ENCODE measurements around the gene NUDT14. TPM values are rescaled to one million over a fixed set of nuclear protein-coding genes. Genes with fewer than 3 reads are reported as not detected.

The NUDT14 gene
- total RNA-seq, result 28.3 TPM
- long read RNA-seq, transcript NUDT14-202 (5 exons, 845 nt), result major isoform, 8 of 10 reads
- long read RNA-seq, partial matches to known transcripts, result 0 of 10 reads
- long read RNA-seq, other reads (novel, unspliced or antisense), result 2 of 10 reads

- DNase-seq (ENCODE audit: low spot score), result no peak
Observed at GRCh38 chr14:105180592-105181548, at the start of gene NUDT14. Gene NUDT14 (minus strand): TSS chr14:105181312. CDS start chr14:105181209, 103 bp downstream.

- no peak for DNase-seq (ENCODE audit: low spot score)
Observed at GRCh38 chr14:105229099-105229655, 48.1 kb upstream of the NUDT14 start.

- DNase-seq (ENCODE audit: low spot score), result no peak
Observed at GRCh38 chr14:105228562-105228961, 47.5 kb upstream of the NUDT14 start.

- no peak for DNase-seq (ENCODE audit: low spot score)
Observed at GRCh38 chr14:105227346-105227745, 46.2 kb upstream of the NUDT14 start.

GRCh38 chr14:105226198-105226597, 45.1 kb upstream of the NUDT14 start:
- DNase-seq (ENCODE audit: low spot score), result no peak

GRCh38 chr14:105224845-105225570, 43.9 kb upstream of the NUDT14 start:
- no peak for DNase-seq (ENCODE audit: low spot score)

GRCh38 chr14:105223770-105224544, 42.8 kb upstream of the NUDT14 start:
- no peak for DNase-seq (ENCODE audit: low spot score)

GRCh38 chr14:105223260-105223659, 42.1 kb upstream of the NUDT14 start:
- DNase-seq (ENCODE audit: low spot score), result no peak

GRCh38 chr14:105221598-105222178, 40.6 kb upstream of the NUDT14 start:
- no peak for DNase-seq (ENCODE audit: low spot score)

- no peak for DNase-seq (ENCODE audit: low spot score)
Observed at GRCh38 chr14:105220699-105221597, 39.8 kb upstream of the NUDT14 start.

- no peak for DNase-seq (ENCODE audit: low spot score)
Observed at GRCh38 chr14:105219753-105220152, 38.6 kb upstream of the NUDT14 start.

GRCh38 chr14:105219043-105219612, 38.0 kb upstream of the NUDT14 start:
- no peak for DNase-seq (ENCODE audit: low spot score)

- no peak for DNase-seq (ENCODE audit: low spot score)
Observed at GRCh38 chr14:105218611-105219010, 37.5 kb upstream of the NUDT14 start.

- no peak for DNase-seq (ENCODE audit: low spot score)
Observed at GRCh38 chr14:105217774-105218173, 36.7 kb upstream of the NUDT14 start.

GRCh38 chr14:105216490-105217247, 35.6 kb upstream of the NUDT14 start:
- no peak for DNase-seq (ENCODE audit: low spot score)

GRCh38 chr14:105215602-105216001, 34.5 kb upstream of the NUDT14 start:
- no peak for DNase-seq (ENCODE audit: low spot score)

GRCh38 chr14:105214324-105214915, 33.3 kb upstream of the NUDT14 start:
- no peak for DNase-seq (ENCODE audit: low spot score)

- DNase-seq (ENCODE audit: low spot score), result no peak
Observed at GRCh38 chr14:105213361-105213760, 32.2 kb upstream of the NUDT14 start.

Data from mesenteric fat pad (tissue), 1 donor.